ENCODE measurements around the gene ULK2.
"Not testable (repeated sequence)": the region's sequence is repeated elsewhere in the genome, so short reads cannot be mapped to it uniquely, and the experiment has no call there.

DNA sequence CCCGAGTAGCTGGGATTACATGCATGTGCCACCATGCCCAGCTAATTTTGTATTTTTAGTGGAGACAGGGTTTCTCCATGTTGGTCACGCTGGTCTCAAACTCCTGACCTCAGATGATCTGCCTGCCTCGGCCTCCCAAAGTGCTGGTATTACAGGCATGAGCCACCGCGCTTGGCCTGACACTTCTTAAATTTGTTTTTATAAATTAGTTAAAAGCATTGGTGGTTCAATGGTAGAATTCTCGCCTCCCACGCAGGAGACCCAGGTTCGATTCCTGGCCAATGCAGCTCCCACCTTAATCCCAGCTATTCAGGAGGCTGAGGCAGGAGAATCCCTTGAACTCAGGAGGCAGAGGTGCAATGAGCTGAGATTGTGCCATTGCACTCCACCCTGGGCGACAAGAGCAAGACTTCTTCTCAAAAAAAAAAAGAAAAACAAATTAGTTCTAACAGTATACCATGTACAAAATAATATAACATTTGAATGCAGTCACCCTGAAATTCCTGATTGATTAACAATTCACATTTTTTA lies 7.0 kb downstream of the ULK2 start:
- TF ChIP-seq, protein P1, sequence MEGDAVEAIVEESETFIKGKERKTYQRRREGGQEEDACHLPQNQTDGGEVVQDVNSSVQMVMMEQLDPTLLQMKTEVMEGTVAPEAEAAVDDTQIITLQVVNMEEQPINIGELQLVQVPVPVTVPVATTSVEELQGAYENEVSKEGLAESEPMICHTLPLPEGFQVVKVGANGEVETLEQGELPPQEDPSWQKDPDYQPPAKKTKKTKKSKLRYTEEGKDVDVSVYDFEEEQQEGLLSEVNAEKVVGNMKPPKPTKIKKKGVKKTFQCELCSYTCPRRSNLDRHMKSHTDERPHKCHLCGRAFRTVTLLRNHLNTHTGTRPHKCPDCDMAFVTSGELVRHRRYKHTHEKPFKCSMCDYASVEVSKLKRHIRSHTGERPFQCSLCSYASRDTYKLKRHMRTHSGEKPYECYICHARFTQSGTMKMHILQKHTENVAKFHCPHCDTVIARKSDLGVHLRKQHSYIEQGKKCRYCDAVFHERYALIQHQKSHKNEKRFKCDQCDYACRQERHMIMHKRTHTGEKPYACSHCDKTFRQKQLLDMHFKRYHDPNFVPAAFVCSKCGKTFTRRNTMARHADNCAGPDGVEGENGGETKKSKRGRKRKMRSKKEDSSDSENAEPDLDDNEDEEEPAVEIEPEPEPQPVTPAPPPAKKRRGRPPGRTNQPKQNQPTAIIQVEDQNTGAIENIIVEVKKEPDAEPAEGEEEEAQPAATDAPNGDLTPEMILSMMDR (IDR thresholded peaks at IDR 0.05 in 4 of 5, conservative IDR thresholded peaks at IDR 0.05 in 1 of 5): not testable (repeated sequence)
- TF ChIP-seq POLR2A (IDR thresholded peaks at IDR 0.05): not testable (repeated sequence)
